K562 treated with DMSO at 1 percent for 4 hours (cell line): ENCODE results near the gene MARCOL. TPM values are rescaled to one million over a fixed set of nuclear protein-coding genes. Genes with fewer than 3 reads are reported as not detected.

Source experiments
- total RNA-seq: library from RNA; unstranded; fragments of 300-600 nt; gene quantifications from 2 replicates; pipeline ENCODE4 v1.2.3, GENCODE V29; 2022; ENCODE audit not compliant: insufficient read depth

The MARCOL gene
- not detected in 2 replicates for total RNA-seq

GRCh38 chr5:148238418-148238794 is at the start of gene MARCOL:
TSS of gene MARCOL (plus strand) at chr5:148238525. CDS start at chr5:148238598, 73 bp downstream.

GRCh38 chr5:148202531-148203203 is 35.7 kb upstream of the MARCOL start, which contains the start of gene SPINK6:
TSS of gene SPINK6 (plus strand) at chr5:148203042. CDS start at chr5:148203097, 55 bp downstream.

GRCh38 chr5:148268566-148268965 is 30.2 kb downstream of the MARCOL start, which contains the start of gene SPINK13:
TSS of gene SPINK13 (plus strand) at chr5:148268794. CDS start at chr5:148270073, 1,279 bp downstream.

Other genes starting within 250 kb of the MARCOL start
- 0.33 TPM in 1 of 2 replicates, not detected in the other for gene SPINK5, start 174.5 kb upstream of the MARCOL start, total RNA-seq
- gene SPINK14, start 70.0 kb upstream of the MARCOL start, total RNA-seq: not detected in 2 replicates
- gene SPINK6, start 35.5 kb upstream of the MARCOL start, total RNA-seq: not detected in 2 replicates
- gene SPINK13, start 30.3 kb downstream of the MARCOL start, total RNA-seq: not detected in 2 replicates
- not detected in 2 replicates for gene SPINK7, start 73.9 kb downstream of the MARCOL start, total RNA-seq
- gene SPINK9, start 97.0 kb downstream of the MARCOL start, total RNA-seq: not detected in 2 replicates
- gene FBXO38, start 145.4 kb downstream of the MARCOL start, total RNA-seq: 11.0 and 17.5 TPM in 2 replicates